Ureter (tissue), 1 donor: ENCODE measurements around the gene AAGAB. TPM values are rescaled to one million over a fixed set of nuclear protein-coding genes. Genes with fewer than 3 reads are reported as not detected.
"Not testable (repeated sequence)": the region's sequence is repeated elsewhere in the genome, so short reads cannot be mapped to it uniquely, and the experiment has no call there.

Source experiments
- DNase-seq: peaks from one replicate; pipeline ENCODE4 v3.0.0-alpha.2; 2020; ENCODE audit warnings: low spot score
- total RNA-seq: library from RNA; stranded (reverse); gene quantifications from one replicate; pipeline ENCODE4 v1.2.4, GENCODE V29; 2023
- donor health status: DM: yes; HTN: yes; CAD: no.

The AAGAB gene
- 68.2 TPM for total RNA-seq

- DNase-seq = peak; percentile 99
Measured at GRCh38 chr15:67254238-67255175, at the start of gene AAGAB, which contains the start of gene IQCH. TSS of gene AAGAB (minus strand) at chr15:67254661. CDS start at chr15:67254631, 30 bp downstream. TSS of gene IQCH (plus strand) at chr15:67254786. CDS start at chr15:67254897, 111 bp downstream.

- no peak for DNase-seq
Measured at GRCh38 chr15:67303490-67304363, 49.3 kb upstream of the AAGAB start.

- DNase-seq = no peak
Measured at GRCh38 chr15:67300266-67301025, 46.0 kb upstream of the AAGAB start.

GRCh38 chr15:67296684-67297083 is 42.2 kb upstream of the AAGAB start:
- DNase-seq = no peak

GRCh38 chr15:67296188-67296587 is 41.7 kb upstream of the AAGAB start:
- DNase-seq = no peak

GRCh38 chr15:67290319-67290718 is 35.9 kb upstream of the AAGAB start:
- no peak for DNase-seq

GRCh38 chr15:67286400-67286799 is 31.9 kb upstream of the AAGAB start:
- not testable (repeated sequence) for DNase-seq

- DNase-seq = not testable (repeated sequence)
Measured at GRCh38 chr15:67285625-67286024, 31.2 kb upstream of the AAGAB start.

GRCh38 chr15:67281714-67282113 is 27.3 kb upstream of the AAGAB start:
- no peak for DNase-seq

GRCh38 chr15:67280217-67280616 is 25.8 kb upstream of the AAGAB start:
- no peak for DNase-seq

GRCh38 chr15:67276666-67277065 is 22.2 kb upstream of the AAGAB start:
- no peak for DNase-seq

- no peak for DNase-seq
Measured at GRCh38 chr15:67274236-67274635, 19.8 kb upstream of the AAGAB start.

- no peak for DNase-seq
Measured at GRCh38 chr15:67267951-67268941, 13.8 kb upstream of the AAGAB start.

- no peak for DNase-seq
Measured at GRCh38 chr15:67267440-67267839, 13.0 kb upstream of the AAGAB start.

- DNase-seq = no peak
Measured at GRCh38 chr15:67266870-67267269, 12.4 kb upstream of the AAGAB start.

GRCh38 chr15:67259806-67260205 is 5.3 kb upstream of the AAGAB start:
- DNase-seq = no peak

- DNase-seq = no peak
Measured at GRCh38 chr15:67259379-67259778, 4.9 kb upstream of the AAGAB start.

GRCh38 chr15:67258412-67258811 is 4.0 kb upstream of the AAGAB start:
- not testable (repeated sequence) for DNase-seq

GRCh38 chr15:67256051-67256450 is 1.6 kb upstream of the AAGAB start:
- DNase-seq = no peak

GRCh38 chr15:67253549-67254237 is 768 bp downstream of the AAGAB start:
- DNase-seq = no peak
